ENCODE results near the gene EPC2.
A peak's percentile ranks its signal among the peaks of the same experiment; 100 is the strongest.
"Not testable (repeated sequence)": the region's sequence is repeated elsewhere in the genome, so short reads cannot be mapped to it uniquely, and the experiment has no call there.

EPC2 gene

DNA sequence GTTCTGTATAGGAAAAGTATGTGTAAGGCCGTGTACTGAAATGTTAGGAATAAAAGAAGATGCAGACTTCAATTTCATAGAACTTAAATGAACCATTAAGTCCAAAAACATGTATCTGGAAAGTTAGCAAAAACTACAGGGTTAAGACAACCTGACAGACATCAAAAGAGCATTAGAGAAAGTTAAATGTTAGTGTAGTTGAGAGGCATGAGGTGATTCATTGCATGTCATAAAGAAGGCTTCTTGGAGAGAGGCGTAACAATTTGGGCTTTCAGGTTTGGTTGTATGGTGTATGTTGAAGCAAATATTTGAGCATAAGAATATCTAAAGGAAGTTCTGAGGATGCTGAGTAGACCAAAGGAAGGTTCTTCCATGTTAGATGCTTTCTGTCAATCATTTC lies 6.3 kb downstream of the EPC2 start:
- ATAC-seq, result no peak
- Mint-ChIP-seq H3K4me1 (peaks cover 67% of the 10 kb centered on the region), H3K36me3 (peaks cover 5% of the 10 kb centered on the region), H3K9me3 (no peaks in the 10 kb centered on the region), H3K27me3 (no peaks in the 10 kb centered on the region), H3K27ac (no peak overlapping the region), H3K4me3 (no peak overlapping the region)

DNA sequence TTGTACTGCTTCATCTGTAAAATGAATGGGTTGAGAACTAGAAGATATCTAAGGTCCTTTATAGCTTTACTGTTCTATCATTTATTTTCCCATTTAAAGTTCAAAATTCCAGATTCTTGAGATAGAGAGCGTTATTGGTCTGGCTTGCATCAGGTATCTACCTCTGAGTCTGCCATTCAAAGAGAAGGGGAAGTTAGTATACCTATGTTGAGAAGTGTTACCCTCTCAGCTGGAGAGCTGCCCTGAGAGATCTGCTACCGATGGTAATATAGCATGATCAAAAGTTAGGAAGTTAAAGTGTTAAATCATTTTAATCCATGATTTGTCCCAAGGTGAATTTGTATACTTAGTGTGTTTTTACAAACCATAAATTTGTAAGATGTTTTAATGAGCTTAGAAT lies 7.4 kb downstream of the EPC2 start:
- H3K4me3 Mint-ChIP-seq, result no peak overlapping the region
- no peaks in the 10 kb centered on the region for H3K9me3 Mint-ChIP-seq
- peak overlapping the region; percentile 66 for H3K27ac Mint-ChIP-seq
- H3K36me3 Mint-ChIP-seq, result peaks cover 5% of the 10 kb centered on the region
- no peak for ATAC-seq
- H3K4me1 Mint-ChIP-seq, result peaks cover 76% of the 10 kb centered on the region
- no peaks in the 10 kb centered on the region for H3K27me3 Mint-ChIP-seq

DNA sequence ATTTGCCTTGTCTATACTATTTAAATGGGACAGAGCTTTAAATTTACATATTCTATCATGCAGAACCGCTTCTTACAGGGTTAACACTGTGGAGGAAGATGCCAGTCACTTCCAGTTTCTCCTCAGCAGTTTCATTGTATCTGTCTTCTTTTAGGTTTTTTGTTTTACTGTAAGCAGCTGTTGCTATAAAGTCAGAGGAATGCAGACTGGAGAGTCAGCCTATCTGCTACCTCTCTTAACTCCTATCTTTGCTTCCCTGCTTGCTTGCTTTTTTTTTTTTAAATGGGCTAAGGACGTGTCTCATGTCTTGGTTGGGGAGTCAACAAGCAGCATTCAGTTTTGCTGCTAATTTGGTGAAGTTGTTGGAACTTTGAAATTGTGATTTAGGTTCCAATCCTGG lies 8.9 kb downstream of the EPC2 start:
- no peaks in the 10 kb centered on the region for H3K27me3 Mint-ChIP-seq
- peak overlapping the region; percentile 41 for H3K4me3 Mint-ChIP-seq
- no peaks in the 10 kb centered on the region for H3K9me3 Mint-ChIP-seq
- H3K4me1 Mint-ChIP-seq, result peaks cover 91% of the 10 kb centered on the region
- peak; percentile 80 for ATAC-seq
- H3K36me3 Mint-ChIP-seq, result peaks cover 5% of the 10 kb centered on the region
- H3K27ac Mint-ChIP-seq, result peak overlapping the region; percentile 66

DNA sequence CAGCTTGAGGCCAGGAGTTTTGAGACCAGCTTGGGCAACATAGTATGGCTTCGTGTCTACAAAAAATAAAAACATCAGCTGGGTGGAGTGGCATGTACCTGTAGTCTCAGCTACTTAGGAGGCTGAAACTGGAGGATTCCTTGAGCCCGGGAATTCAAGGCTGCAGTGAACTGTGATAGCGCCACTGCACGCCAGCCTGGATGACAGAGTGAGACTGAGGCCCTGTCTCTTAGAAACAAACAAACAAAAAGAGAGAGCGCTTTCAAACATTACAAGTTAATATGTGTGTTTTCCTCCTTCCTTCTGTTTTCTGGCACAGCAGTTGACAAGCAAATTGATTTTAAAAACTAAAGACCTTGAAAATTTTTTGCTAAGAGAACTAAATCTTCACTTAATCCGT lies 9.9 kb downstream of the EPC2 start:
- H3K36me3 Mint-ChIP-seq, result no peaks in the 10 kb centered on the region
- no peak overlapping the region for H3K27ac Mint-ChIP-seq
- no peaks in the 10 kb centered on the region for H3K9me3 Mint-ChIP-seq
- no peak overlapping the region for H3K4me3 Mint-ChIP-seq
- peaks cover 90% of the 10 kb centered on the region for H3K4me1 Mint-ChIP-seq
- H3K27me3 Mint-ChIP-seq, result no peaks in the 10 kb centered on the region
- no peak for ATAC-seq

DNA sequence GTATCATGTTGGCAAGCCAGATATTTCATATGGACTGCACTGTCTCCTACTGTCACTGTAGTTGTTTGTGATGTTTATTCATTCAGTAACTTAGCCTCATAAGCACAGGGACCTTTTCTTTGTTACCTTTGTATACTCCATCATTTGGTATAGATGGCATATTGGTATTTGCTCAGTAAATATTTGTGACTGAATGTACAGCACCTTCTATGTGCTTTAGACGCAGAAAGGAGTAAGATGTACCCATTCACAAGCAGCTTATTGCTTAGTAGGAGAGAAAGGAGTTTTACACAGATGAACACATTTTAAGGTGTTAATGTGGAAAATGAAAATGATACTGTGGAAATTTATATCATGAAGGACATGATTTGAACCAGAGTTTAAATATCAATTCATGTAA lies 12.0 kb downstream of the EPC2 start:
- H3K36me3 Mint-ChIP-seq, result no peaks in the 10 kb centered on the region
- no peak for ATAC-seq
- no peak overlapping the region for H3K27ac Mint-ChIP-seq

DNA sequence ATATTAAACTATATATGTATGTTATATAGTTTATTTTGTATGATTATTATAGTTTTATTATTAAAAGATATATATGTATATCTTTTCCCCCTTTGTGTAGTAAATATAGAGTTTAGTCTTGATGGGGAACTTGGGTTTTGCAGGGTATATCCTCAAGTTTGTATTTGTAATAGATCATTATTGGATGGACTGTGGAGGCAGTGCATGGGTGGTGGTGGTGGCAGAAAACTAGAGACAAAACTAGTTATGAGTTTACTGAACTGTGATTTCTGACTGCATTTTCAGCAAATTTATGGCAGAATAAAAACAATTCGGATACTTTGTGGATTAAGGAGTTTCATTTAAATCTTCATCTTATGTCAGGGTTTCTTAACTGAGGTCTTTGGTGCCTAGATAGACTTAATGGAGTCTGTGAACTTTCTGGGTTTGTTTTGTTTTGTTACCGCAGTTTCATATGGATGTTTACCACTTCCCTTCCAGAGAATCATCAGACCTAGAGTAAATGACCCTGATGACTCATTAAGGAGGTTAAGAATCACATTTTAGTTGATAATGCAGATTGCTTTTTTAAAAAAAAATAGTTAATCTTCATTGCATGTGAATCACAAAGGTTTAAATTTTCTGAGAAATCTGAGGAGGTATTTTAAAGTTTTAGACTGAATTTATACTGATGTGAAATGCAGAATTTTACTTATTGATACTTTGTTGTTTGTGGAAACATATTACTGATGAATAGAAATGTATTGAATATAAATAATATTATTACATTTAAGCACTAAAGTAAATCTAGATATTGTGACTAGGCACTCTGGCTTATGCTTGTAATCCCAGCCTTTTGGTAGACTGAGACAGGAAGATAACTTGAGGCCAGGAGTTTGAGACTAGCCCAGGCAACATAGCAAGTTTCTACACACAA lies 14.5 kb downstream of the EPC2 start:
- Mint-ChIP-seq H3K4me3 (peak overlapping the region; percentile 55), H3K27me3 (no peaks in the 10 kb centered on the region)

More for the DNA sequence above, 12.0 kb downstream of the EPC2 start:
- H3K9me3 Mint-ChIP-seq, result no peaks in the 10 kb centered on the region
- no peak overlapping the region for H3K4me3 Mint-ChIP-seq
- peaks cover 89% of the 10 kb centered on the region for H3K4me1 Mint-ChIP-seq
- H3K27me3 Mint-ChIP-seq, result no peaks in the 10 kb centered on the region

DNA sequence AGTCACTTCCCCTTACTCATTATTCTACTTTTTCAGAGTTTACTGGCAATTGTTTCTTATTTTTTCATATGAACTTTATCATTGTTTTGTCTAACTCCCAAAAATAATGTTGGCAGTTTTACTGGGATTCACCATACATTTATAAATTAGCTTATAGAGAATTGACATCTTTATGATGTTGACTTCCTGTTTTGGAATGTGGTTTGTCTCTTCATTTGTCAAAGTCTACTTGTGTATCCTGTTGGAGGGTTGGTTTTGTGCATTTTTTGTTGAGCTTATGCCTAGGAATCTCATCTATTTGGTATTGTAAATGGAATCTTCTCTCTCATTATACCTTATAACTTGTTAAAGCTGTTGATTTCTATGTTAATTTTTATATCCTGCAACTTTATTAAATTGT lies 16.4 kb downstream of the EPC2 start:
- no peaks in the 10 kb centered on the region for H3K36me3 Mint-ChIP-seq
- no peaks in the 10 kb centered on the region for H3K27me3 Mint-ChIP-seq
- H3K4me3 Mint-ChIP-seq, result no peak overlapping the region
- no peak overlapping the region for H3K27ac Mint-ChIP-seq
- H3K4me1 Mint-ChIP-seq, result peaks cover 62% of the 10 kb centered on the region
- no peak for ATAC-seq
- no peaks in the 10 kb centered on the region for H3K9me3 Mint-ChIP-seq

More for the DNA sequence above, 14.5 kb downstream of the EPC2 start:
- Mint-ChIP-seq H3K4me1 (peaks cover 65% of the 10 kb centered on the region), H3K27ac (peak overlapping the region; percentile 77), H3K36me3 (no peaks in the 10 kb centered on the region), H3K9me3 (no peaks in the 10 kb centered on the region)
- ATAC-seq, result peak; percentile 88

DNA sequence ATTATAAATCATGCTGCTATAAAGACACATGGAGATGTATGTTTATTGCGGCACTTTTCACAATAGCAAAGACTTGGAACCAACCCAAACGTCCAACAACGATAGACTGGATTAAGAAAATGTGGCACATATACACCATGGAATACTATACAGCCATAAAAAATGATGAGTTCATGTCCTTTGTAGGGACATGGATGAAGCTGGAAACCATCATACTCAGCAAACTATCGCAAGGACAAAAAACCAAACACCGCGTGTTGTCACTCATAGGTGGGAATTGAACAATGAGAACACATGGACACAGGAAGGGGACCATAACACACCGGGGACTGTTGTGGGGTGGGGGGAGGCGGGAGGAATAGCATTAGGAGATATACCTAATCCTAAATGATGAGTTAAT lies 17.8 kb downstream of the EPC2 start:
- H3K27me3 Mint-ChIP-seq, result not testable (repeated sequence)

DNA sequence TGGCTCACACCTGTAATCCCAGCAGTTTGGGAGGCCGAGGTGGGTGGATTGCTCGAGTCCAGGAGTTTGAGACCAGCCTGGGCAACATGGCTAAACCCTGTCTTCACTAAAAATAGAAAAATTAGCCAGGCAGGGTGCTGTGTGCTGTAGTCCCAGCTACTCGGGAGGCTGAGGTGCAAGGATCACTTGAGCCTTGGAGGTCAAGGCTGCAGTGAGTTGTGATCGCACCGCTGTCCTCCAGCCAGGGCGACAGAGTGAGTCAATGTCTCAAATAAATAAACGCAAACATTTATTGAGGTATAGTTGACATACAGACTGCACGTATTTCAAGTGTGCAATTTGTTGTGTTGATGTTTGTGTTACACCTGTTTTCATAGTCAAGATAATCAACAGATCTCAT lies 19.7 kb downstream of the EPC2 start:
- H3K9me3 Mint-ChIP-seq, result no peaks in the 10 kb centered on the region
- no peaks in the 10 kb centered on the region for H3K36me3 Mint-ChIP-seq
- H3K27ac Mint-ChIP-seq, result no peak overlapping the region
- H3K4me1 Mint-ChIP-seq, result peaks cover 57% of the 10 kb centered on the region
- no peak for ATAC-seq
- H3K27me3 Mint-ChIP-seq, result no peaks in the 10 kb centered on the region
- no peak overlapping the region for H3K4me3 Mint-ChIP-seq

More for the DNA sequence above, 17.8 kb downstream of the EPC2 start:
- H3K36me3 Mint-ChIP-seq, H3K27ac Mint-ChIP-seq, H3K4me3 Mint-ChIP-seq, ATAC-seq, H3K9me3 Mint-ChIP-seq: not testable (repeated sequence)
- H3K4me1 Mint-ChIP-seq, result peaks cover 57% of the 10 kb centered on the region

DNA sequence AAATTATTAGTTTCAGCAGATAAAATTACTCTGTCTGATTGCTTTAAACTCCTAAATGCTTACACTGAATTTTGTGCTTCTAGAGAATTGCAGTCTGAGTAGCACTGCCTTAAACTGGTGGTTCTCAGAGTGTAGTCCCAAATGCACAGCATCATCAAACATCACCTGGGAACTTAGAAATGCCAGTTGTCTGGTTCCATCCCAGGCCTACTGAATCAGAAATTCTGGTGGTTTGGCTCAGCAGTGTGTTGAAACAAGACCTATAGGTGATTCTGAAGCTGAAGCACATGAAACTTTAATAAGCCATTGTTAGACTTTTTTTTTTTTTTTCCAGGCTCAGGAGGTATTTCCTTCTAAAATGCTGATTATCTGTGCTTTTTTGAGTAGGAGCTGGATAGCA lies 22.0 kb downstream of the EPC2 start:
- ATAC-seq, result no peak
- Mint-ChIP-seq H3K36me3 (peaks cover 2% of the 10 kb centered on the region), H3K4me1 (peaks cover 60% of the 10 kb centered on the region), H3K27ac (no peak overlapping the region), H3K27me3 (no peaks in the 10 kb centered on the region), H3K9me3 (no peaks in the 10 kb centered on the region), H3K4me3 (no peak overlapping the region)

DNA sequence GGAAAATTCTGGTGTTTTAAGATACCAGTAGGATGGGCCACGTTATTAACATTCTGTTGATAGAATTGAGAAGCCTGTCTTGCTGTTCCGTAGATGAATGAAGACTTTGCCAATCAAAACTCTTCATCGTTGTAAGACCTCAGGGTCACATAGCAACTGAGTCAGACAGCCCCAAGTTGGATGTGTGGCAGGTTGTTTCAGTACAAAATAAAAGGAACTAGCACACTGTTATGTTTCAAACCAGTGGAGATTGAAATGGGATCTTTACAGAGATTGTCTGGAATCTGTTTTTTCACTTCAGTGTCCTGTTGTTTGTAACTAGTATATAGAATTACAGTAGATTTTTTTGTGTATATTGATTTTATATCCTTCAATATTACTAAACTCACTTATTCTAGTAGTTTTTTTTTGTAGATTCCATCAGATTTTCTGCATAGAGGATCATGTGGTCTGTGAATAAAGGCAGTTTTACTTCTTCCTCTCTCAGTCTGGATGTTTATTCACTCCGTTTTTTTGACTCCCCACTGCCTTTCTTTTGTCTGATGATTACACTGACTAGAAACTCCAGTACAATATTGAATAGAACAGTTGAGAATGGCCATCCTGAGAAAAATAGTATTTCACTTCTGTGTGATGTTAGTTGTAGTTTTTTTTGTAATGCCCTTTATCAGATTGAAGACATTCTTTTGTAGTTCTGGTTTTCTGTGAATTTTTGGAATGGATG lies 22.7 kb downstream of the EPC2 start:
- peaks cover 66% of the 10 kb centered on the region for H3K4me1 Mint-ChIP-seq
- no peak overlapping the region for H3K4me3 Mint-ChIP-seq
- no peaks in the 10 kb centered on the region for H3K27me3 Mint-ChIP-seq
- peaks cover 9% of the 10 kb centered on the region for H3K36me3 Mint-ChIP-seq
- no peak overlapping the region for H3K27ac Mint-ChIP-seq
- ATAC-seq, result no peak
- no peaks in the 10 kb centered on the region for H3K9me3 Mint-ChIP-seq

DNA sequence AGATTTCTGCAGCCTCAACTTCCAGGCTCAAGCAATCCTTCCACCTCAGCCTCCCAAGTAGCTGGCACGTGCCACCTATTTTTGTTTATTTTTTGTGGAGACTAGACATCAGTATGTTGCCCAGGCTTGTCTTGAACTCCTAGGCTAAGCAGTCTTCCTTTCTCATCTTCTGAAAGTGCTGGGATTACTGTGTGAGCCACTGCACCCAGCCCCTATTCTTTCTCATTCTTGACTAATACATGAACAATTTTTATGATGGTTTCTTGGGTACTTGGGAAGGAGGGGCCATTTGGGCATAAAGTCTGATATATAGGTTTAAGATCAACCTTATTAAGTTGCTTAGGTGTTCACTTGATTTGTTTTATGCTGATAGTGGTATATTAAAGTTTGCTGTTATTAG lies 26.2 kb downstream of the EPC2 start:
- Mint-ChIP-seq H3K36me3 (peaks cover 18% of the 10 kb centered on the region), H3K27me3 (no peaks in the 10 kb centered on the region), H3K4me1 (peaks cover 90% of the 10 kb centered on the region), H3K4me3 (no peak overlapping the region), H3K9me3 (peaks cover 3% of the 10 kb centered on the region), H3K27ac (no peak overlapping the region)
- ATAC-seq, result no peak

DNA sequence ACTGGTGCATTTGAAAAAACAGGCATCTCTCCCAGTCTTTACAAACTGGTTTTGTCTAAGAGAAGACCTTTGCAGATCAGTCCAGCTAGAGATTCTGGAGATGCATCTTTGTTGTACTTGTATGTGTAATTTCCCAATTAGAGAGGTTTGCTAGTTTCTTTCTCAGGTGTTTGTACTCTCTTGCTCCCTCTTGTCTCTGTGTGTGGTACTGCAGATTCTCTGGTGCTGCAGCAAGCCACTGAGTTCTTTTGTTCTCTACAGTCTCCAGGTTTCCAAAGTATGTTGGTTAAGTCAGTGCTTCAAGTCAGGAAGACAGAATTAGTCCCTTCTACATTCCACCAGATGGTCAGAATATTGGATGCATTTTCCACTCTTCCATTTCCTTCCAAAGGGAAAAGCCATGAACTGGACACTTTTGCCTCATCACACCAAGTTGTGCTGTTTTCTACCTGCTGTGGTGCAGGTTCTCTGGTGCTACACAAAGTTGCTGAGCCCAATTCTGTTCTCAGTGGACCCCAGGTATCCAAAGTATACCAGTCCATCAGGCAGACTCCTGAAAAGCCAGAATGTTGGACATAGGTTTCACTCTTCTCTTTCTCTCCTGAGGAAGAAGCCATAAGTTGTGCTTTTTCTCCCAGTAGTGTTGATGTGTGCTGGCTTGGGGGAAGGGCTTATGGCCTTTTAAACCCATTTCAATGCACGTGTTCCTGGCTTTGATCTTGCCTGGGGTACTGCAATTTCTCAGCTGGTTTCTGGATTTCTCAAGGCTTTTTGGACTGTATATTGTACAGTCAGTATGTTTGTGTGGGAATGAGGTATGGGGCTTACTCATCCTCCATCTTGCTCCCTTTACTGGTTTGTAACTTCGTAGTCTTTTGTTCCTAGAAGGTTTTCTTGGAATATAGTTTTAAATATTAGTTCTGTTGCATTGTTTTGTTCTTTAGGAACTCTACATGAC lies 29.8 kb downstream of the EPC2 start:
- H3K36me3 Mint-ChIP-seq, result peaks cover 18% of the 10 kb centered on the region
- ATAC-seq, result peak; percentile 41
- no peak overlapping the region for H3K4me3 Mint-ChIP-seq
- H3K9me3 Mint-ChIP-seq, result peaks cover 3% of the 10 kb centered on the region
- peaks cover 74% of the 10 kb centered on the region for H3K4me1 Mint-ChIP-seq
- H3K27ac Mint-ChIP-seq, result no peak overlapping the region
- H3K27me3 Mint-ChIP-seq, result no peaks in the 10 kb centered on the region

DNA sequence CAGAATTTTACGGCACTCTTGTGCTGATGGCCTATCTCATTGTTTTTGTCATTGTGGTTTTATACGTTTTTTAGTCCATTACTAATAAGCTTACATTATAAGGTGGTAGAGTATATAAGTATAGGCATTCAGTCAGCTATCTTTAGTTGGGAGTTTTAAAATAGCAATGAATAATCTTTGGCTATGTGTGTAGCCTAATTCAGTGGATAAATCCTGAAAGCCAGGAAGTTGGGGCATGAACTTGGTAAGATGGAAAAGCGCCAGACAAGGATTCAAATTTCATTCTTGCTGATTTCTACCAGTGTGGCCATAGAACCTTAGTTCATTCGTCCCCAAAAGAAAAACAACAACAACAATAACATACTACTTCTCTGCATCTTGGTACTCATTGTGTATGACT lies 31.2 kb downstream of the EPC2 start:
- Mint-ChIP-seq H3K36me3 (peaks cover 23% of the 10 kb centered on the region), H3K4me3 (no peak overlapping the region), H3K9me3 (peaks cover 6% of the 10 kb centered on the region), H3K27me3 (no peaks in the 10 kb centered on the region), H3K27ac (no peak overlapping the region), H3K4me1 (peaks cover 74% of the 10 kb centered on the region)
- ATAC-seq, result no peak

Data from stimulated activated memory B cell treated with anti-CD40 and anti-IgM and Interleukin-4, amounts not matched to agents 10 μg/mL and 1 μg/mL and 100 μg/mL, for 72 hours (primary cell).